ENCODE results near the gene BIVM. TPM values are rescaled to one million over a fixed set of nuclear protein-coding genes. Genes with fewer than 3 reads are reported as not detected.

The BIVM gene
- total RNA-seq, 1 experiment from 2014 or later: 14.9 TPM

GRCh38 chr13:102847272-102848234 lies 48.6 kb downstream of the BIVM start:
- Histone ChIP-seq H3K36me3 (ENCODE audit: control insufficient read depth, insufficient read depth, low read length) (no peaks in the 10 kb centered on the region), H3K9me3 (no peaks in the 10 kb centered on the region), H3K4me1 (no peaks in the 10 kb centered on the region), H3K27me3 (replicated peaks; ENCODE audit: control insufficient read depth, insufficient read depth, low read length) (no peaks in the 10 kb centered on the region), H3K4me3 (ENCODE audit: low read depth, low read length) (peak overlapping the region; percentile 70)
- Mint-ChIP-seq H3K27ac (ENCODE audit: unreplicated experiment) (peak overlapping the region; percentile 92), H3K9me3 (ENCODE audit: unreplicated experiment) (no peaks in the 10 kb centered on the region), H3K4me3 (ENCODE audit: unreplicated experiment) (peak overlapping the region; percentile 77), H3K4me1 (ENCODE audit: low read depth, unreplicated experiment) (no peaks in the 10 kb centered on the region), H3K27me3 (ENCODE audit: insufficient read depth, unreplicated experiment) (no peaks in the 10 kb centered on the region), H3K36me3 (ENCODE audit: insufficient read depth, unreplicated experiment) (peaks cover 9% of the 10 kb centered on the region)
- ChIA-PET POLR2A (no interaction called here), CTCF (interaction anchor here (0.9 to 1.0 kb wide), 2 partner anchors 29 to 123 kb away, joined by 4 read pairs; no protein-coding TSS in a partner anchor)
- no TSS peak for BruUV-seq (replicated peaks)
- intact Hi-C loops (cut with micrococcal nuclease; ENCODE audit: unreplicated experiment): loop anchor here (1.0 to 5.0 kb wide), 7 partner anchors 47 to 385 kb away; partner anchors contain the start of gene TEX30
- DNase-seq: peak in 1 of 2 experiments; percentile 14
- TF ChIP-seq, protein P1, sequence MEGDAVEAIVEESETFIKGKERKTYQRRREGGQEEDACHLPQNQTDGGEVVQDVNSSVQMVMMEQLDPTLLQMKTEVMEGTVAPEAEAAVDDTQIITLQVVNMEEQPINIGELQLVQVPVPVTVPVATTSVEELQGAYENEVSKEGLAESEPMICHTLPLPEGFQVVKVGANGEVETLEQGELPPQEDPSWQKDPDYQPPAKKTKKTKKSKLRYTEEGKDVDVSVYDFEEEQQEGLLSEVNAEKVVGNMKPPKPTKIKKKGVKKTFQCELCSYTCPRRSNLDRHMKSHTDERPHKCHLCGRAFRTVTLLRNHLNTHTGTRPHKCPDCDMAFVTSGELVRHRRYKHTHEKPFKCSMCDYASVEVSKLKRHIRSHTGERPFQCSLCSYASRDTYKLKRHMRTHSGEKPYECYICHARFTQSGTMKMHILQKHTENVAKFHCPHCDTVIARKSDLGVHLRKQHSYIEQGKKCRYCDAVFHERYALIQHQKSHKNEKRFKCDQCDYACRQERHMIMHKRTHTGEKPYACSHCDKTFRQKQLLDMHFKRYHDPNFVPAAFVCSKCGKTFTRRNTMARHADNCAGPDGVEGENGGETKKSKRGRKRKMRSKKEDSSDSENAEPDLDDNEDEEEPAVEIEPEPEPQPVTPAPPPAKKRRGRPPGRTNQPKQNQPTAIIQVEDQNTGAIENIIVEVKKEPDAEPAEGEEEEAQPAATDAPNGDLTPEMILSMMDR (IDR thresholded peaks at IDR 0.05; ENCODE audit: insufficient read depth in 1 of 2, low read depth in 1 of 2, low read length in 1 of 2, severe bottlenecking in 1 of 2, unreplicated experiment in 1 of 2): peak; percentile 63 to 80

DNA sequence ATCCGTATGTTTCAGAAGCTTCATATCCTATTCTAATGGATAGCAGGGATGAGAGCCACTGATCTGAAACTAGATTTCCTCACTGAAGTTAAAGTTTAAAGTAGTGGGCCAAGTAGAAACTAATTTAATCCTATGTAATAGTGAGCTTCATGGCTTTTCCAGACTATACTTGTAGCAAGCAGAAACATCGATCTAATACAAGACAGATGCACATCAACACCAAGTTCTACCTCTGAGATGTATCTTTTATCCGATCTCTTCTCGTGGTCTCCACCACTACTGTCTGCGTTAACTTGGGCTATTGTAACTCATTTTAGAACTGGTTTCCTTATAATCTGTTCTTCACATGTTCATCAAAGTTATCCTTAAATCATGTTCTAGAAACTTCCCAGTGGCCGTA lies 50.0 kb downstream of the BIVM start:
- TF ChIP-seq, protein P1 (IDR thresholded peaks at IDR 0.05; ENCODE audit: insufficient read depth in 1 of 2, low read depth in 1 of 2, low read length in 1 of 2, severe bottlenecking in 1 of 2, unreplicated experiment in 1 of 2): no peak
- peaks cover 15% of the 10 kb centered on the region for H3K36me3 Mint-ChIP-seq (ENCODE audit: insufficient read depth, unreplicated experiment)
- no peaks in the 10 kb centered on the region for H3K27me3 Mint-ChIP-seq (ENCODE audit: insufficient read depth, unreplicated experiment)
- POLR2A ChIA-PET: no interaction called here
- no peaks in the 10 kb centered on the region for H3K4me1 Mint-ChIP-seq (ENCODE audit: low read depth, unreplicated experiment)
- no TSS peak for BruUV-seq (replicated peaks)
- no peaks in the 10 kb centered on the region for H3K27me3 ChIP-seq (replicated peaks; ENCODE audit: control insufficient read depth, insufficient read depth, low read length)
- no peak overlapping the region for H3K4me3 Mint-ChIP-seq (ENCODE audit: unreplicated experiment)
- intact Hi-C loops (cut with micrococcal nuclease; ENCODE audit: unreplicated experiment): loop anchor here (5.0 kb wide), 2 partner anchors 197 to 387 kb away; no protein-coding TSS in a partner anchor
- no peak overlapping the region for H3K27ac Mint-ChIP-seq (ENCODE audit: unreplicated experiment)
- no peak overlapping the region for H3K4me3 ChIP-seq (ENCODE audit: low read depth, low read length)
- no peaks in the 10 kb centered on the region for H3K4me1 ChIP-seq
- CTCF ChIA-PET: no interaction called here
- no peaks in the 10 kb centered on the region for H3K9me3 Mint-ChIP-seq (ENCODE audit: unreplicated experiment)
- no peak for DNase-seq
- no peaks in the 10 kb centered on the region; the same call in 1 of the 2 replicates for H3K36me3 ChIP-seq (ENCODE audit: control insufficient read depth, insufficient read depth, low read length)
- H3K9me3 ChIP-seq: no peaks in the 10 kb centered on the region

DNA sequence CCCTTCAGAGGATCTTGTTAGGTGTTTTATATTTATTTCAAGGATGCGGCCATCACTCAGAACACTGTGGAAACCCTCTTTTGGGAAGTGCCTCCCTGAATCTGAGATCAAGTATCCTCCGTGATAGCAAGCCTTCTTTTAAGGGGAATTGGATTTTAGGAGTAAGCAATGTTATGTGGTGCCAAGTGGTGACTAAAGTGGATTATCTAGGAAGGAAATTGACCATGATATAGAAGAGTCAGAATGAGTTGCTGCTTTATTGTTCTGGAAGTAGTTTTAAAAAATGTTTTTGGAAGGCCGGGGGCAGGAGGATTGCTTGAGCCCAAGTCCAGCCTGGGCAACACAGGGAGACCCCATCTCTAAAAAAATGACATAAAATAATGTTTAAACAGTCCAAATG lies 53.6 kb downstream of the BIVM start:
- CTCF ChIA-PET: no interaction called here
- Histone ChIP-seq H3K36me3 (ENCODE audit: control insufficient read depth, insufficient read depth, low read length) (no peaks in the 10 kb centered on the region; the same call in none of the 2 replicates), H3K27me3 (replicated peaks; ENCODE audit: control insufficient read depth, insufficient read depth, low read length) (no peaks in the 10 kb centered on the region), H3K4me3 (ENCODE audit: low read depth, low read length) (no peak overlapping the region), H3K4me1 (no peaks in the 10 kb centered on the region), H3K9me3 (no peaks in the 10 kb centered on the region)
- intact Hi-C loops (cut with micrococcal nuclease; ENCODE audit: unreplicated experiment): no loop called here
- Mint-ChIP-seq H3K4me1 (ENCODE audit: low read depth, unreplicated experiment) (no peaks in the 10 kb centered on the region), H3K36me3 (ENCODE audit: insufficient read depth, unreplicated experiment) (peaks cover 6% of the 10 kb centered on the region), H3K9me3 (ENCODE audit: unreplicated experiment) (no peaks in the 10 kb centered on the region), H3K27ac (ENCODE audit: unreplicated experiment) (no peak overlapping the region), H3K27me3 (ENCODE audit: insufficient read depth, unreplicated experiment) (no peaks in the 10 kb centered on the region), H3K4me3 (ENCODE audit: unreplicated experiment) (no peak overlapping the region)
- POLR2A ChIA-PET: no interaction called here
- no TSS peak for BruUV-seq (replicated peaks)
- TF ChIP-seq, protein P1 (IDR thresholded peaks at IDR 0.05; ENCODE audit: insufficient read depth in 1 of 2, low read depth in 1 of 2, low read length in 1 of 2, severe bottlenecking in 1 of 2, unreplicated experiment in 1 of 2): no peak
- no peak for DNase-seq
